NCI-H1930 (cell line): ENCODE results near the gene BRD4.
"Not testable (repeated sequence)": the region's sequence is repeated elsewhere in the genome, so short reads cannot be mapped to it uniquely, and the experiment has no call there.

ENCODE experiments used
- DNase-seq, 2 experiments: peaks; one replicate each; lab custom pipeline; 2025; lab: John Stamatoyannopoulos, UW

Gene BRD4

DNA sequence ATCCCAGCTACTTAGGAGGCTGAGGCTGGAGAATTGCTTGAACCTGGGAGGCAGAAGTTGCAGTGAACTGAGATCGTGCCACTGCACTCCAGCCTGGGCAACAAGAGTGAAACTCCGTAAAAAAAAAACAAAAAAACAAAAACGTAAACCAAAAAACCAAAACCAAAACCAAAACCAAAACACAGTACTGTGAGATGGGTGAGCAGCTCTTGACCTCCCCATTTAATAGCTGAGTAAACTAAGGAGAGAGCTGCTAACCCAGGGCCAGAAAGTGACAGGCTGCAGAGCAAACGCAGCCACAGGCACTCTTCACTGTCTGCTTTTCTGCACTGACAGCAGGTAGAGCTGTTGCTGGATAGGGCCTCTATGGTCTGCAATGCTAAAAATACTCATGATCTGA is 27.7 kb upstream of the BRD4 start:
- DNase-seq: not testable (repeated sequence)

GRCh38 chr19:15358918-15359317 is 26.6 kb upstream of the BRD4 start:
- no peak for DNase-seq

DNA sequence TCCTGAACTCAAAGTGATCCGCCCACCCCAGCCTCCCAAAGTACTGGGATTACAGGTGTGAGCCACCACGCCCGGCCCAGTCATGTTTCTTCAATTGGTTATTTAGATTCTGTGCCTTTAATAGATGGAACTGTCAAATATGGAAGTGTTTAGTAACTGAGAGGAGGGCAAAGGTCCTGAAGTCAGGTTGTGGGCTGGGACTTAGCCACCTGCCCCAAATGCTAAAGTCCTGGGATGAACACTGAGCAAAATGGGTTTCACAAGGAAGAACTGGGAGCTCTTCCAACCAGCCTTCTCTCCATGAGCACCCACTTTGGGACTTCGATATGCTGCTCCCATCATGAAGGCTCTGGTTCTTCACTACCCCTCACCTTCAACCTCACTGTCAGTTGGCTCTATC is 25.6 kb upstream of the BRD4 start:
- no peak for DNase-seq

GRCh38 chr19:15354566-15355296 is 22.4 kb upstream of the BRD4 start:
- DNase-seq: no peak

GRCh38 chr19:15353908-15354307 is 21.6 kb upstream of the BRD4 start:
- no peak for DNase-seq

- not testable (repeated sequence) for DNase-seq
Observed at GRCh38 chr19:15352535-15352934, 20.2 kb upstream of the BRD4 start.

DNA sequence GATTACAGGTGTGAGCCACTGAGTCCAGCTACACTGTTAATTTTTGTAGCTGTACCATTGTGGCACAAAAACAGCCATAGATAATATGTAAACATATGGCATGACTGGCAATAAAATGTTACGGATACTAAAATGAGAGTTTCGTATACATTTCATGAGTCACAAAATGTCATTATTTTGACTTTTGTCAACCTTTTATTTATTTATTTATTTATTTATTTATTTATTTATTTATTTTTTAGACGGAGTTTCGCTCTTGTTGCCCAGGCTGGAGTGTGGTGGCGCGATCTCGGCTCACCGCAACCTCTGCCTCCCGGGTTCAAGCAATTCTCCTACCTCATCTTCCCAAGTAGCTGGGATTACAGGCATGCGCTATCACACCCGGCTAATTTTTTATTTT is 9.0 kb upstream of the BRD4 start:
- DNase-seq: not testable (repeated sequence)

- no peak for DNase-seq
Observed at GRCh38 chr19:15340086-15340485, 7.7 kb upstream of the BRD4 start.

DNA sequence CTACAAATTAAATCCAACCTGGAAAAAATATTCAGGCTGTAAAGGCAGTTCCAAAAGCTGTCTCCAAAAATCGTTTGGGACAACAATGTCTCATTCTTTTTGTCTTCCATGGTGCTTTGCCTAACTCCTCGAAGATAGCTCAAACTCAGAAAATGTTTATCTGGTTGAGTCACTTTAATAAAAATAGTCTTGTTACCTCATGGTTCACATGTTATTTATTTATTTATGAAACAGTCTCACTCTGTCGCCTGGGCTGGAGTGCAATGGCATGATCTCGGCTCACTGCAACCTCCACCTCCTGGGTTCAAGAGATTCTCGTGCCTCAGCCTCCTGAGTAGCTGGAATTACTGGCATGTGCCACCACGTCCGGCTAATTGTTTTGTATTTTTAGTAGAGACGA is 4.9 kb upstream of the BRD4 start:
- DNase-seq: no peak

- DNase-seq: not testable (repeated sequence)
Observed at GRCh38 chr19:15335992-15336391, 3.7 kb upstream of the BRD4 start.

DNA sequence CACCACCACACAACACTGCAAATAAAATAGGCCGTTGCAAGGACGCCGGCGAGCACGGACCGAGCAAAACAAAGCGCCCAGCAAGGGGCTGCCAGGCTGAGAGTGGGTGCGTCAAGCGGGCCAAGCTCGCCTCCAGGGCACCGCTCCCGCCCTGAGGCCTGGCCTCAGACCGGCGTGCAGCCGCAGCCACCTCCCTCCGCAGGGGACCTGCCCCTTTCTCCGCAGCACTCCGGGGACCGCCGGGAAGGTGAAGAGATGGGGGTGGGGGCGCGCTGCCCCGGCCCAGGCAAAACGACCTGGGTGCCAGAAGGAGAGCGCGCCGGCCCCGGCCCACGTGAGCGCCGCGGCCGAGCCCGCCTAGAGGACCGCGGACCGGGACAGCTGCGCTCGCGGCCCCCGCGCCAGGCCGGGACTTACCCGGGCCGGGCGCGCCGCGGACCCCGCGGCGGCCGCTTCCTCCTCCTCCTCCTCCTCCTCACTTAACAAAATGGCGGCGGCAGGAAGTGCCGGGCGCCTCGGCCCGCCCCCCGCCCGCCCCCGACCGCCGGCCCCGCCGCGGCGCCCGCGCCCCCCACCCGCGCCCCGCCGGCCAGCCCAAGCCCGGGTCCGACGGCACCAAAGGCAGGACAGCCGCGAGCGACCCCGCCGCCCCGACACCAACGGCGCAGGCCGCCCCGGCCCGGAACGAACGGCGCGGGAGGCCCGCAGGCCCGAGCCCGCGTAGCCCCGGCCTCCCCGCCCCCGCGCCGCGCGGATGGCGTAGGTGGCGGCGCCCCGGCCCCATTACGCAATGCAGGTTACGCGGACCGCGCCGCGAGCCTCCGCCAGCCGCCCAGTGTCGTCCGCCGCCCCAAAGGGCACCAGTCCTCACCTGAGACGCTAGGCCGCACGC is 674 bp downstream of the BRD4 start:
- no peak for DNase-seq

GRCh38 chr19:15330801-15331418 is 1.4 kb downstream of the BRD4 start:
- no peak for DNase-seq

DNA sequence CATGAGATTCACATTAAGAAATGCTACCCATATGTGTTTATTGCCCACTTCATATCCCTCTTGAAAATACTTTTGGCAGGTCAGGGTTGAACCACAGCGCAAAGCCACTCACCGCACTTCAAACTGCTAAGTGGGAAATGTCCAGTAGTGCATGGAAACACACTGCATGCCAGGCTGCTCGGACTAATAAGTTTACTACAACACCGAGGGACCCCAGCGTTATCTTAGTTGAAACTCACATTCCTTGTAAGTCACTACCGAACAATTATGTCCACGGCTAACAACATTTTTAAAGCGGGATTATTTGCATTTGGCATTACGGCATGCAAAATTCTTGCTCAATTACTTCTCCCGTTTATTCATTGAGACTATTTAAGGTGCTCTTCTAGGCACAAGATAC is 4.0 kb downstream of the BRD4 start:
- no peak for DNase-seq

DNA sequence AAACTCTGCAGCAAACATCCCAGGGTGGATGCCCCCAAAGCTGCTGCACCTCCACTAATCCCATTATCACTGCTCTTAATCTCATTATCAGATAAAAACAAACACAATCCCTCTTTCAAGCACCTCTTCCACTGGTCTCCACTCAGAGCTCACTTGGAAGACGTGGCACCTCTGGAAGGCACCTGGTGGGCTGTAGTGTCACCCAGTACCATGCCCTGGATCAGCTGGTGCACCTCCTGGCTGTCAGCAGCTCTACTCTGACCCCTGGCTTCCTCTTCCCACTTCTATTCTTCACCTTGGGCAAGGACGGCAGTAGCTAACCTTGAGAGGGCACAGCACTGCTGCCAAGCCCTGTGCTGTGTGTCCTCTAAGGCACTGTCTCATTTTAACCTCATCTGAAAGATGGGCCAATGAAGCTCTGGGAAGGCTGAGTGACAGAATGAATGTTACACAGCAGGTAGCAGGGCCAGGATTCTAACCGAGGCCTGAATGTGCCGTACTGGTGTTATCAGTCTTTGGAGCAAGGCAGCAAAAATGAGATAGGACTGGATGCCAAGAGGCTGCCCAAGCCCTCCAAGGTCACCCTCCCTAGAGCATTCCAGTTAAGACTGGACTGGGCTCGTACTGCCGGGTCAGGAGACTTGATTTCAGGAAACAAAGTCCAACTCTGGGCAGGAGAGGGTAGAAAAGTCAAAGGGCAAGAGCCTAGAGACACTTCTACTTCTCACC is 7.4 kb downstream of the BRD4 start:
- DNase-seq: no peak

GRCh38 chr19:15323496-15324235 is 8.7 kb downstream of the BRD4 start:
- no peak for DNase-seq

GRCh38 chr19:15321739-15322138 is 10.6 kb downstream of the BRD4 start:
- no peak for DNase-seq

DNA sequence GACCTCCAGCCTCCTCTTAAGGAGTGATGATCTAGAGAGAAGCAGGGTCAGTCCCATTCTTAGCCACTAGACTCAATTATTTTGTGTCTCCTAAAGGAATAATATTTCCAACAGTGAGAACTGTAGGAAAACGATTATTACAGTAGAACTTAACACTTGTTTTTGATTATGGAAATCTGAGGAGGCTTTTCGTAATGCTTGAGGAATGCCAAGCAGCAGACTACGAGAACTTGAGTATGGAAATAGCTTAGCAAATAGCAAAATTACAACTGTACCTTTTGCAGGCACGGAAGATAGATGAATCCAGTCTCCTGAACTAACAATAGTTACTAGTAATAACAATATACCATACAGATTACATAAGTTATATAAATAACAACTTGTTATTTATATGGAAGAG is 12.2 kb downstream of the BRD4 start:
- DNase-seq: no peak

DNA sequence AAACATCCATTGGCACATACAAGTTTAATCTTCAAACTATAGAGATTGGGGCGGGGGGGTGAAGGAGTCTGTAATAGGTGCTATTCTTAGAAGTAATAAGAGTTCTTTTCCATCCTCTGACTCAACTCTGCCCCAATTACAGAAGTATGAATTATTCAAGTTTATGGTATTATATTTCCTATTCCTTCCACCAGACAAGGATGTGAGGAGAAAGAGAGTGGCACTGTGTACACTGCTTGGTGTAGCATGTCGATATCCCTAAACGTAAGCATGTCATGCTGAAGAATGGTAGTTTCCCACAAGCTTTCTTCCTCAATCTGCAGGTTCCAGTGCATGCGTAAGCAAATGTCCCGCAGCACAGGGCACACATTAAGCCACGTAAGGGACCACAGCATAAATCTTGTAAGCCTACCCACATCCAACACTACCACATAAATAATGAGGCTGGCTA is 14.1 kb downstream of the BRD4 start:
- DNase-seq: no peak

DNA sequence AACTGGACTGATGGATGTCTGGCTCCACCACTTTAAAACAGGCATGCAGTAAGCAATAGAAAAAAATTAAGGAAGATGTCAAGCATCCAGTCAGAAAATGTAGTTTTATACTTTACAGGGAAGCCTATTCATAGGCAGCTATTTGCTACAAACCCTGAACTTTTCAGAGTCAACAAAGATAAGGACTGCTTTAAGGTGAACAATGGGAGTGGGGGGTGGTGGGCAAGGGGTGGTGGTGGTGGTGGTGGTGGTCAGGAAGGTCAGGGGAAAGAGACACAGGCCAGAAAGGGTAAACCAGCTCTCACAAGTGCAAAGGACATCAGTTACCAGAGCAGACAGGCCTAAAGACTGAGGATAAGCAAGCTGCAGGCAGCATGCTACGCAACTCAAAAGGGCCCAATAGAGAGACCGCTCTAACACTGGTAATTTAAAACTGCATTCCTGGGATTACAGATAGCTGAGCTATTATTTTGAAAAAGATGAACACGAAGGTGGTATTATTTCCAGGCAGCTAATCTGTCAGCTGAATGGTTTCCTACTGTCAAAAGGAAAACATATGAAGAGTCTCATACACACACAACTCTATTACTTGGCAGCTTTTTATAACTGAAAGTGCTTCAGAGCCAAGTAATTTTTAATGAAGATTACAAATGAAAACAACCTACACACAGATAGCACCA is 14.8 kb downstream of the BRD4 start:
- no peak for DNase-seq

DNA sequence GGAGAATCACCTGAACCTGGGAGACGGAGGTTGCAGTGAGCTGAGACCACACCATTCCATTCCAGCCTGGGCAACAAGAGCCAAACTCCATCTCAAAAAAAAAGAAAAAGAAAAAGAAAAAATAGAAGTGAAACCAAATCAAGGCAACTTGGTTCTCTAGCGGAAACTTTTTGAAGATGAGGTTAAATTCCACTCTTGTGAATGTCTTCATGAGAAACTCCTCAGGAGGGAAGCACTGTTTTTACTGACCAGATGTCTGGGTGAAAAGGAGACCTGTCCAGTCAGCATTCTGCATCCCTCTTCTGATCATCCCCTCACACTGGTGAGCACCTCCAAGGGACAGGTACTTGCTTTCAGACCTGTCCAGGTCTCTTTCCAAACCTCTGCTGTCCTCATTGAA is 15.8 kb downstream of the BRD4 start:
- no peak for DNase-seq

DNA sequence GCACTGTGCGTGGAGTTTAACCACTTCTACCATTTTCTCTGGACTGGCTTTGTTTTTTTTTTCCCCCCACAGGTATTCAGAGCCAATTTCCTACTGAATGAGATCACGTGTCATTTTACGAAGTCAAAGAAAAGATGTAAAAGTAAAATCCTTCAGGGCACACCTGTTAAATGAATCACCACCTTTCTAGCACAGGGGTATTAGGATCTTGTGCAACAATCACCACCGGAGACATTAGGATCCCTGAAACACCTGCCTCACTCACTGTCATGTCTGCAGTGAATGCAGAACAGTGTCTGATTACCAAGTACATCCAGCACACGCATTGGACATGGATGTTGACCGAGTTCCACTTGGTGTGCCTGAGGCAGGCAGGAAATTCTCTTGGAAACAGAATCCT is 17.2 kb downstream of the BRD4 start:
- DNase-seq: no peak
